Sigmoid colon (tissue), 7 donors: ENCODE results near the gene KIF17. TPM values are rescaled to one million over a fixed set of nuclear protein-coding genes. Genes with fewer than 3 reads are reported as not detected.

Experiments
- DNase-seq: peaks from one replicate; pipeline ENCODE4 v3.0.0-alpha.2; 2019
- H3K27ac ChIP-seq, 4 donors: fragments of 200-600 bp; sonication (generic); one replicate each; pipeline ENCODE4 v1.5.1; 2016 to 2019; ENCODE audit warnings: mild to moderate bottlenecking in 1 of 4
- H3K27me3 ChIP-seq, 3 donors: fragments of 200-600 bp; sonication (generic); one replicate each; pipeline ENCODE4 v1.5.1; 2019; ENCODE audit warnings: mild to moderate bottlenecking in 1 of 3
- H3K36me3 ChIP-seq, 4 donors: fragments of 200-600 bp; sonication (generic); one replicate each; pipeline ENCODE4 v1.5.1; 2016 to 2019
- H3K4me1 ChIP-seq, 4 donors: fragments of 200-600 bp; sonication (generic); one replicate each; pipeline ENCODE4 v1.5.1; 2017 to 2019
- H3K4me3 ChIP-seq, 4 donors: fragments of 200-600 bp; sonication (generic); one replicate each; pipeline ENCODE4 v1.5.1; 2017 to 2019; ENCODE audit warnings: mild to moderate bottlenecking in 2 of 4, moderate library complexity in 1 of 4
- H3K9me3 ChIP-seq, 4 donors: fragments of 200-600 bp in 3 of 4; sonication (generic) in 3 of 4; one replicate each; pipeline versions ENCODE4 v1.5.1 to v1.6.1; 2013 to 2019
- CTCF ChIP-seq, 4 experiments: fragments of 450-650 bp in 3 of 4; fragments of 200-600 bp in 1 of 4; IDR thresholded peaks; one replicate each; pipeline ENCODE4 v1.5.1; 2016 to 2019; ENCODE audit warnings: antibody characterized with exemption in 4 of 4, mild to moderate bottlenecking in 3 of 4, moderate library complexity in 2 of 4
- EP300 ChIP-seq, 4 donors: sonication (generic); formaldehyde crosslinking; IDR thresholded peaks; one replicate each; pipeline ENCODE4 v1.6.1; 2017; ENCODE audit warnings: antibody characterized with exemption in 4 of 4
- POLR2A ChIP-seq, 2 donors: fragments of 450-650 bp; IDR thresholded peaks; one replicate each; pipeline ENCODE4 v1.6.1; 2016; ENCODE audit warnings: antibody characterized with exemption in 2 of 2, mild to moderate bottlenecking in 2 of 2, moderate library complexity in 2 of 2
- POLR2AphosphoS5 ChIP-seq, 4 donors: sonication (generic); formaldehyde crosslinking; IDR thresholded peaks; one replicate each; pipeline ENCODE4 v1.6.1; 2017; ENCODE audit warnings: antibody characterized with exemption in 4 of 4
- WGBS, 2 donors: extraction: QIAGEN DNeasy Blood & Tissue Kit; methylation state at CpG; one replicate each; pipeline ENCODE4 v1.1.7; 2013; 5-methylcytosine and 5-hydroxymethylcytosine counted together
- intact Hi-C: fragments of 100-400 bp; cut with DNase I; formaldehyde crosslinking; loops from one replicate; pipeline ENCODE4 v1.15.1; 2023
- polyA plus RNA-seq, 3 donors: library from polyadenylated mRNA; stranded (reverse); fragments of 200-250 nt; gene quantifications; one replicate each; pipeline ENCODE4 v1.2.3, GENCODE V29; 2013
- total RNA-seq, 4 donors: library from RNA; depleted of rRNA; stranded (reverse); fragments of >200 nt; gene quantifications; one replicate each; pipeline ENCODE4 v1.1.0, GENCODE V29; 2016
- donor health status: healthy with polysubstance abuse.
- donor health status: Bipolar disorder and iron deficiency.
- donor health status: healthy.

The KIF17 gene
- total and polyA plus RNA-seq, 7 donors: 0.54 to 2.4 (median 1.4) TPM

- no peak for TF ChIP-seq POLR2AphosphoS5 (IDR thresholded peaks at IDR 0.05)
- TF ChIP-seq POLR2A (IDR thresholded peaks at IDR 0.05): no peak
- TF ChIP-seq EP300 (IDR thresholded peaks at IDR 0.05): no peak
- no peak for TF ChIP-seq CTCF (IDR thresholded peaks at IDR 0.05)
- H3K27ac ChIP-seq: no peak overlapping the region
- H3K9me3 ChIP-seq: no peaks in the 10 kb centered on the region
- no peak overlapping the region for H3K4me3 ChIP-seq
- intact Hi-C loops: no loop called here
- 81 to 84% methylated on average over 29 of the region's 29 CpGs for WGBS, 2 donors
- H3K36me3 ChIP-seq: no peaks in the 10 kb centered on the region
- H3K27me3 ChIP-seq: peaks cover 0 to 3% (median 0%) of the 10 kb centered on the region in 3 donors
- H3K4me1 ChIP-seq: no peaks in the 10 kb centered on the region
- no peak for DNase-seq
These were observed 6.3 kb downstream of the KIF17 start for GRCh38 chr1:20711285-20712214.

GRCh38 chr1:20710469-20711284, 7.1 kb downstream of the KIF17 start:
- DNase-seq: no peak
- Histone ChIP-seq H3K36me3 (no peaks in the 10 kb centered on the region), H3K4me3 (no peak overlapping the region), H3K4me1 (no peaks in the 10 kb centered on the region), H3K9me3 (no peaks in the 10 kb centered on the region), H3K27ac (no peak overlapping the region), H3K27me3 (peaks cover 0 to 2% (median 0%) of the 10 kb centered on the region in 3 donors)
- 67 to 73% methylated on average over 18 of the region's 18 CpGs for WGBS, 2 donors
- intact Hi-C loops: no loop called here
- TF ChIP-seq EP300 (IDR thresholded peaks at IDR 0.05) (no peak), POLR2AphosphoS5 (IDR thresholded peaks at IDR 0.05) (no peak), CTCF (IDR thresholded peaks at IDR 0.05) (no peak), POLR2A (IDR thresholded peaks at IDR 0.05) (no peak)

GRCh38 chr1:20709868-20710267, 7.9 kb downstream of the KIF17 start:
- Histone ChIP-seq H3K27ac (no peak overlapping the region), H3K4me3 (no peak overlapping the region), H3K9me3 (no peaks in the 10 kb centered on the region), H3K27me3 (no peaks in the 10 kb centered on the region), H3K4me1 (no peaks in the 10 kb centered on the region), H3K36me3 (no peaks in the 10 kb centered on the region)
- no peak for DNase-seq
- 90 to 94% methylated on average over 3 of the region's 3 CpGs for WGBS, 2 donors
- intact Hi-C loops: no loop called here
- no peak for TF ChIP-seq CTCF (IDR thresholded peaks at IDR 0.05)

- no peak overlapping the region for H3K27ac ChIP-seq
- TF ChIP-seq POLR2AphosphoS5 (IDR thresholded peaks at IDR 0.05) (no peak), CTCF (IDR thresholded peaks at IDR 0.05) (no peak), POLR2A (IDR thresholded peaks at IDR 0.05) (no peak), EP300 (IDR thresholded peaks at IDR 0.05) (no peak)
- intact Hi-C loops: no loop called here
- no peaks in the 10 kb centered on the region for H3K4me1 ChIP-seq
- WGBS, 2 donors: 82 to 84% methylated on average over 5 of the region's 5 CpGs
- no peaks in the 10 kb centered on the region for H3K9me3 ChIP-seq
- H3K36me3 ChIP-seq: no peaks in the 10 kb centered on the region
- no peak overlapping the region for H3K4me3 ChIP-seq
- no peak for DNase-seq
- H3K27me3 ChIP-seq: no peaks in the 10 kb centered on the region
These were observed 8.9 kb downstream of the KIF17 start for GRCh38 chr1:20708891-20709290.
